Omental fat pad (tissue), 4 donors: ENCODE measurements around the gene PTPN14. TPM values are rescaled to one million over a fixed set of nuclear protein-coding genes. Genes with fewer than 3 reads are reported as not detected.

Source experiments
- ATAC-seq: fragments of 150-250 bp; one replicate; pipeline ENCODE4 v1.9.1; 2016; ENCODE audit warnings: mild to moderate bottlenecking, moderate library complexity; ENCODE audit not compliant: low FRiP score
- DNase-seq: peaks from one replicate; pipeline ENCODE4 v3.0.0-alpha.2; 2019; ENCODE audit warnings: low spot score
- CTCF ChIP-seq, 3 donors: fragments of 450-650 bp; IDR thresholded peaks; one replicate each; pipeline ENCODE4 v1.5.1; 2016 to 2017; ENCODE audit warnings: antibody characterized with exemption in 3 of 3, mild to moderate bottlenecking in 3 of 3, moderate library complexity in 2 of 3
- total RNA-seq, 4 donors: library from RNA; depleted of rRNA; stranded (reverse); fragments of >200 nt; gene quantifications; one replicate each; pipeline ENCODE4 v1.1.0, GENCODE V29; 2016

The PTPN14 gene
- total RNA-seq, 4 donors from 2014 or later, result 27.1 to 39.1 (median 35.7) TPM

GRCh38 chr1:214574598-214575411 is 23.4 kb upstream of the PTPN14 start:
- no peak for TF ChIP-seq CTCF (IDR thresholded peaks at IDR 0.05)
- peak; percentile 29 for ATAC-seq
- no peak for DNase-seq

GRCh38 chr1:214573386-214574318 is 22.2 kb upstream of the PTPN14 start:
- no peak for DNase-seq
- ATAC-seq, result peak; percentile 9
- TF ChIP-seq CTCF (IDR thresholded peaks at IDR 0.05), result no peak

DNA sequence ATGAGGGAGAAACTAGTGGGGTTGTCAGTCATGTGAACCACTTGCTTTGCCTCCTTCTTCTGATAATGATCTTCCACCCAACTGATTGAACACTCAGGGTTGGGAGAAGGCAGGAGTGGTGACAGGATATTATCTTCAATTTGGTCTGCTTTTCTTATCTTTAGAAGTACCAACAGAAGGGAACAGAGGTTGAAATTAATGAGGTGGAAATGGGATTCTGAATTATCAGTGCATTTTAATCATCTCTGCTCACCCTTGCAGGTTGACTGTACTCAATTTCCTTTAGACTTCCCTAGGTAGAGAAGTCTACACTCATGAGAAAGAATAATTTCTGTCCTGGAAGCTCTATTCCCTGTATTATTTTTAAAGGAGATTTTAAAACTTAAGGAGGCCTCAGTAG is 19.9 kb upstream of the PTPN14 start:
- DNase-seq (no peak), ATAC-seq (no peak)
- no peak for TF ChIP-seq CTCF (IDR thresholded peaks at IDR 0.05)

- no peak for DNase-seq
- no peak for TF ChIP-seq CTCF (IDR thresholded peaks at IDR 0.05)
- ATAC-seq, result peak; percentile 71
Measured at GRCh38 chr1:214570442-214570841, 19.0 kb upstream of the PTPN14 start.

DNA sequence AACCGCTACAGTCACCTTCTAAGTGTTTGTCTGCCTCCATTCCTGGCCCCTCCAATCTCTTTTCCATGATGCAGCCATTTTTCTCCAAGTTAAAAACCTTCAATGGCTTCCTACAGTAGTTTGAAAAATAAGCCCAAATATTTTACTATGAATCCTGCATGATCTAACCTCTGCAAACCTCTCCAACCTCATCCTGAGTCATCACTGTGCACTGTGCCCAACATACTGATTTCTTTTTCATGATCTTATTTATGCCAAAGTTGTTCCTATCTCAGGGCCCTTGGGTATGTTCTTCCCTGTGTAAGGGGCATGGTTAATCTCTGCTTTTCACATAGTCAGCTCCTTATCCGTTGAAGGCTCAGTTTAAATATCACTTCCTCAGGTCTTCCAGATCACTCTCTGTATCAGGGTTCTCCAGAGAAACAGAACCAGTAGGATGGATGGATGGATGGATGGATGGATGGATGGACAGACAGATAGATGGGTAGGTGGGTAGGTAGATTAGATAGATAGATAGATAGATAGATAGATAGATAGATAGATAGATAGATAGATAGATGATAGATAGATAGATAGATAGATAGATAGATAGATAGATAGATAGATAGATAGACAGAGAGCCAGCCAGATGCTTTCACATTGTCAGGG is 18.1 kb upstream of the PTPN14 start:
- TF ChIP-seq CTCF (IDR thresholded peaks at IDR 0.05), result no peak
- DNase-seq (no peak), ATAC-seq (peak; percentile 33)

DNA sequence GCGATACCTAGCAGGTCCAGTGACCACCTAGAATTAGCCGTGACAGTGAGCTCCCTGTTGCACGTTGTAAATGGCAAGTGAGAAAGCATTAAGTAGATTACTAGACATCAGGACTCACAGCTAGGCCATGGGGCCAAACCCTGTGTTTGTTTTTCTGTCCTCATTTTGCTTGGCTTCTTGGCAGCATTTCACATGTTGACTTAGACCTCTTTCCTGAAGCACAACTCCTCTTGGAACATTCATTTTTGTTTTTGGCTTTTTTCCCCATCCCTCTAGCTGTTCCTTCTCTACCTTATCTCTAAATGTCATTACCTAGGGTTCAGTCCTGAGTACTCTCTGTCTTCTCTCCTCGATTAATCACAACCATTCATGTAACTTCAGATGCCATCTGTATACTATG is 16.9 kb upstream of the PTPN14 start:
- no peak for ATAC-seq
- DNase-seq, result no peak
- TF ChIP-seq CTCF (IDR thresholded peaks at IDR 0.05), result no peak
